Activated naive CD8-positive, alpha-beta T cell treated with anti-CD3 and anti-CD28 coated beads for 36 hours (primary cell): ENCODE measurements around the gene AMH. TPM values are rescaled to one million over a fixed set of nuclear protein-coding genes. Genes with fewer than 3 reads are reported as not detected.
A peak's percentile ranks its signal among the peaks of the same experiment; 100 is the strongest.

Experiments
- DNase-seq: peaks from one replicate; pipeline ENCODE4 v3.0.0; 2021
- H3K27ac Mint-ChIP-seq: one replicate; pipeline ENCODE4 v1.8.0; 2022; ENCODE audit warnings: mild to moderate bottlenecking, moderate library complexity, mixed read lengths
- H3K27me3 Mint-ChIP-seq: one replicate; pipeline ENCODE4 v1.8.0; 2022; ENCODE audit warnings: mild to moderate bottlenecking, mixed read lengths
- H3K36me3 Mint-ChIP-seq: one replicate; pipeline ENCODE4 v1.8.0; 2021; ENCODE audit warnings: mild to moderate bottlenecking, mixed read lengths
- H3K4me1 Mint-ChIP-seq: one replicate; pipeline ENCODE4 v1.8.0; 2021; ENCODE audit warnings: mixed read lengths
- H3K4me3 Mint-ChIP-seq: one replicate; pipeline ENCODE4 v1.8.0; 2022; ENCODE audit warnings: mild to moderate bottlenecking, moderate library complexity, mixed read lengths
- H3K9me3 Mint-ChIP-seq: one replicate; pipeline ENCODE4 v1.8.0; 2022; ENCODE audit warnings: mixed read lengths
- total RNA-seq, 2 experiments: library from RNA; stranded (reverse); gene quantifications; one replicate each; pipeline ENCODE4 v1.2.3, GENCODE V29; 2021

The AMH gene
- total RNA-seq, 2 experiments from 2014 or later = 7.4 to 10.0 TPM

- no peaks in the 10 kb centered on the region for H3K27me3 Mint-ChIP-seq
- H3K36me3 Mint-ChIP-seq = no peaks in the 10 kb centered on the region
- DNase-seq = no peak
- peaks cover 16% of the 10 kb centered on the region for H3K4me1 Mint-ChIP-seq
- no peak overlapping the region for H3K27ac Mint-ChIP-seq
- no peak overlapping the region for H3K4me3 Mint-ChIP-seq
- no peaks in the 10 kb centered on the region for H3K9me3 Mint-ChIP-seq
Measured at GRCh38 chr19:2259336-2259735, 10.2 kb downstream of the AMH start.

DNA sequence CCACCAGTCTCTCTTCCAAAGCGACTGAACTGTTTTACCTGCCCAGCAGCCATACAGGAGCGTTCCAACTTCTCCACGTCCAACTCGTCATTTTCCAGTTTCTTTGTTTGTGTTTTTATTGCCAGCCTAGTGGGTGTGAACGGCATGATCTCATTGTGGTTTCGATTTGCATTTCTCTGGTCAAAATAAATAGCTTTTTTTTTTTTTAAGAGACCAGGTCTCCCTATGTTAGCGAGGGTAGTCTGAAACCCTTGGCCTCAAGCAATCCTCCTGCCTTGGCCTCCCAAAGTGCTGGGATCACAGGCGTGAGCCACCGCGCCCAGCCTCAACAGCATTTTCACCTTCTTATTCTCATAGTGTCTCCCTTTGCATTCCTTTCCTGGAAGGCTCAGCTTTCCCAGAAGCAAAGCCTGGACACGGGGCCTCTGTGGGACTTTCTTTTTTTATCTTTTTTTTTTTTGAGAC, 11.2 kb downstream of the AMH start:
- H3K36me3 Mint-ChIP-seq = no peaks in the 10 kb centered on the region
- H3K4me3 Mint-ChIP-seq = no peak overlapping the region
- no peak overlapping the region for H3K27ac Mint-ChIP-seq
- no peak for DNase-seq
- no peaks in the 10 kb centered on the region for H3K27me3 Mint-ChIP-seq
- peaks cover 16% of the 10 kb centered on the region for H3K4me1 Mint-ChIP-seq
- H3K9me3 Mint-ChIP-seq = no peaks in the 10 kb centered on the region

DNA sequence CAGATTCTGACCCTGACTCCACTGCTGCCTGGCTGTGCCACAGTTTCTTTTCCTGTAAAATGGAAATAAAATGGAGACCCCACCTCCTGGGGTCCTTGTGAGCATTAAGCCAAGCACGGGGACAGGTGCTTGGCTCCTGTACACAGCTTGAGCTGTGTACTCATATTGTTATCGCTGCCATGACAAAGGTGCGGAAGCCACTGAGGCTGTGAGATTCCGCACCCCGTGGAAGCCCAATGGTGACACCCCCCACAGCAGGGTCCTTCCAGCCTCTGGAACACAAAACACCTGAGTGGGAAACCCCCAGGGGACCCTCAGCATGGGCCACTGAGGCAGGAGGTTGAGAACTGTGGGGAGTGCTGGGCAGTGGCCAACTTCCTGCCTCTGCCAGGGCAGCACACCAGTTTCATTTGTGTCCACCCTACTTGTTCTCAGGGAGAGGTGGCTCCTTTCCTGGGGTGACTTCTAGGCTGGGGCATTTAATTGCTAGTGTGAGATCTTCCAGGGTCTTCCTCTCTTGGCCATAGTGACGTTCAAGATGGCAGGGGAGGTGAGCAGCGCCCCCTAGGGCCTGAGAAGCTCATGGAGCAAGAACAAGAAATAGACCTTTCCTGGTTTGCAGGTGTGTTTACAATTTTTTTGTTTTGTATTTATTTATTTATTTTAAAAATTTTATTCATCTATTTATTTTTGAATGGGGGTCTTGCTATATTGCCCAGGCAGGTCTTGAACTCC, 12.5 kb downstream of the AMH start:
- Mint-ChIP-seq H3K27ac (no peak overlapping the region), H3K27me3 (no peaks in the 10 kb centered on the region), H3K4me1 (peaks cover 22% of the 10 kb centered on the region), H3K36me3 (no peaks in the 10 kb centered on the region), H3K9me3 (no peaks in the 10 kb centered on the region), H3K4me3 (no peak overlapping the region)
- no peak for DNase-seq

GRCh38 chr19:2266183-2266993, 17.3 kb downstream of the AMH start:
- Mint-ChIP-seq H3K9me3 (no peaks in the 10 kb centered on the region), H3K36me3 (peaks cover 13% of the 10 kb centered on the region), H3K4me1 (peaks cover 13% of the 10 kb centered on the region), H3K27me3 (no peaks in the 10 kb centered on the region), H3K27ac (peak overlapping the region; percentile 48), H3K4me3 (peak overlapping the region; percentile 41)
- peak; percentile 57 for DNase-seq

DNA sequence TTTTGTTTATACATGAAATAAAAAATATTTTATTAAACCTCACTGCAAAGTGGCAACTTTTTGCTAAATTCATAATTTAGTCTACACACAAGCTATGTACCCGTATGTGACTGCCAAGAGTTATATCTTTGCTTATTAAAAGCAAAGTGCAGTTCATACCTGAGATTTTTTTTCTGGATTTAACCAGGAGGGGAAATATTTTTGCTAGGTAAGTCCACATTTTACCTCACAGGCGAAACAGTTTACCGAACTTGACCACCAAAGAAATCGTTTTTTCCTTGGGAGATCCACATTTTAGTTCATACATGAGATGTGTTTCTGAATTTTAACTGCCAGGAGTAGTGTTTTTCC, 19.3 kb downstream of the AMH start:
- Mint-ChIP-seq H3K4me3 (peak overlapping the region; percentile 89), H3K27ac (peak overlapping the region; percentile 78), H3K9me3 (no peaks in the 10 kb centered on the region)

DNA sequence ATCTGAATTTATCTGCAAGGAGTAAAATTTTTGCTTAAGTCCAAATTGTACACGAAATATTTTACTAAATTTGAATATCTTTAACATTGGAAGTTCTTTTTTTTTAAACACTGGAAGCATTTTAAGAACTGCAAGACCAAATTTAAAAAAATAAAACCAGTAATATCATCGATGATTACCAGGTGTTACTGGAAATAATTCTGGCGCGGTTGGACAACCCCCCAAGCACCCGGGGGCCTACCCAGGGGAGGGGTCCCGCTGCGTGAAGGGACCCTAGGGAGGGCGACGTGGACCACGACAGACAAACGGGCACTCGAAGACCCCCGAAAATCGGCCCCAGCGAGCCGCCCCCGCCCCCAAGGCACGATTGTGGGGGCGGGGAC, 19.7 kb downstream of the AMH start:
- peak overlapping the region; percentile 89 for H3K4me3 Mint-ChIP-seq
- H3K27ac Mint-ChIP-seq = peak overlapping the region; percentile 78
- H3K9me3 Mint-ChIP-seq = no peaks in the 10 kb centered on the region
- DNase-seq = no peak
- H3K36me3 Mint-ChIP-seq = peaks cover 33% of the 10 kb centered on the region
- peaks cover 26% of the 10 kb centered on the region for H3K4me1 Mint-ChIP-seq
- no peaks in the 10 kb centered on the region for H3K27me3 Mint-ChIP-seq

More for the DNA sequence above, 19.3 kb downstream of the AMH start:
- peaks cover 30% of the 10 kb centered on the region for H3K36me3 Mint-ChIP-seq
- DNase-seq = no peak
- H3K4me1 Mint-ChIP-seq = peaks cover 23% of the 10 kb centered on the region
- H3K27me3 Mint-ChIP-seq = no peaks in the 10 kb centered on the region

DNA sequence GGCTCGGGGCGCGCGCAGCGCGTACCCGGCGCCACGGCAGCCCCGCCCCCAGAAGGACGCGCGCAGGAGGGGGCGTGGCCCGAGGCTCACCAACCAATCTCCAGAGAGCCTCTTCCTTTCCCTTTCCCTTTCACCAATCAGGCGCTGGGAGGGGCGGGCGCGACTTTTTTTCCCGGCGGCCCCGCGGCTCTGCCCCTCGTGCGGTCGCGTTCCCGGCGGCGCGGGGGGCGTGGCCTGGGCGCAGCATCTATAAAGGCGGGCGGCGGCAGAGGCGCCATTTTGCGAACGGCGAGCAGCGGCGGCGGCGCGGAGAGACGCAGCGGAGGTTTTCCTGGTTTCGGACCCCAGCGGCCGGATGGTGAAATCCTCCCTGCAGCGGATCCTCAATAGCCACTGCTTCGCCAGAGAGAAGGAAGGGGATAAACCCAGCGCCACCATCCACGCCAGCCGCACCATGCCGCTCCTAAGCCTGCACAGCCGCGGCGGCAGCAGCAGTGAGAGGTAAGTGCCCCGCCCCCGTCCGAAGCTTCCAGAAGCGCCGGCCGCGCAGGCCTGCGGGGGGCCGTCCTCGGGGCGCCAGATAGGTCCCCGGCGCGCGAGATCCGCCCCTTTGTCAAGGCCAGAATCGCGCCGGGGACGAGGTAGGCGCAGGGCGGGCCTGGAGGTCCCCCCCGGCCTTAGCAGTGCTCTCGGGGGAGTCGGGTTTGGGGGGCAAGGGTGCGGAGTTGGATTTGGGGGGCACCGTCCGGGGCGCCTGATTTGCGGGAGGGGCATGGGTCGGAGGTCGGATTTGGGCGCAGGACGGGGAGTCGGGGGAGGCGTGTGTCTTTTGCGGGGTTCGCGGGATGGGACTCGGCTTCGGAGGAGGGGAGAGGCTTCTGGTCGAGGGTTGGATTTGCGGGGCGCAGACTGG, 20.4 kb downstream of the AMH start:
- peak overlapping the region; percentile 89 for H3K4me3 Mint-ChIP-seq
- H3K27ac Mint-ChIP-seq = peak overlapping the region; percentile 92
- peak; percentile 99 for DNase-seq
- H3K4me1 Mint-ChIP-seq = peaks cover 32% of the 10 kb centered on the region
- no peaks in the 10 kb centered on the region for H3K27me3 Mint-ChIP-seq
- H3K9me3 Mint-ChIP-seq = no peaks in the 10 kb centered on the region
- peaks cover 40% of the 10 kb centered on the region for H3K36me3 Mint-ChIP-seq

GRCh38 chr19:2270157-2270422, 21.0 kb downstream of the AMH start:
- peaks cover 35% of the 10 kb centered on the region for H3K4me1 Mint-ChIP-seq
- DNase-seq = no peak
- H3K27me3 Mint-ChIP-seq = no peaks in the 10 kb centered on the region
- no peaks in the 10 kb centered on the region for H3K9me3 Mint-ChIP-seq
- H3K36me3 Mint-ChIP-seq = peaks cover 42% of the 10 kb centered on the region
- peak overlapping the region; percentile 89 for H3K4me3 Mint-ChIP-seq
- peak overlapping the region; percentile 92 for H3K27ac Mint-ChIP-seq

DNA sequence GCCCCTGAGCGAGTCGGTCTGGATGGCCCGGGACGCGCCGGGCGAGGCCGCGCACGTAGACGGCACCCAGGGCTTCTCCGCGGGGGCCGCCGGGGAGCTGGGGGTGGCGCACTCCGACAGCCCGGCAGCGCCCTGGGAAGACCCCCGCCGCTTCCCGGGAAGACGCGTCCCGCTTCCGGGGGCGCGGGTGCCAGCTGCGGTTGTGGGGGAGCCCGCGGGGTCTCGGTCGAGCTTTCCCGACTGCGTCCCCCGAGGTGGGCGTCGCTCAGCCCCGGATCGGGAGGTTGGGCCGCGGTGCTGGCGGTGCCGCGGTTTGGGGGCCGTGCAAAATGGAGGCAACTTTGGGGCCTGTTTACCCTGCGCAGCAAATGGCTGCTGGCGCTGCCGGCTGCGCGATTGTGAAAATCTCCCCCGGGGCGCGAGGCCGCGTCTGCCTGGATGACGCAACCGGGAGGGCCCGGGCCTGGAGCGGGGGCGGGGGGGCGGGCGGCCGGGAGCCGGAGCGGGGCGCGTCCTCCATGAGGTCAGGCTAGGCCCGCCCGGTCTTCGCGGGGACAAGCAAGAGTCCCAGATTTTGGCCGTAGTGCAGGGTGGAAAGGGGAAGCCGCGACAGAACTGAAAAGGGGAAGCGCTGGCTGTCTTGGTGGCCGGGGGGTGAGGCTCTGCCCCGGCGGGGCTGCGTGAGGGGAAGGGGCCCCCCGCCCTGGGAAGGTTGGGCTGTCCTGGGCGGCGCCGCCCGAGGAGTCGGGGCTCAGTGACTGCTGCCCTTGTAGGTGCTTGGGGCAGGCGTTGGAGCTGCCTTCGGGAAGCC, 21.5 kb downstream of the AMH start:
- peak; percentile 86 for DNase-seq
- Mint-ChIP-seq H3K9me3 (no peaks in the 10 kb centered on the region), H3K27me3 (no peaks in the 10 kb centered on the region), H3K4me3 (peak overlapping the region; percentile 89), H3K4me1 (peaks cover 36% of the 10 kb centered on the region), H3K27ac (peak overlapping the region; percentile 92), H3K36me3 (peaks cover 43% of the 10 kb centered on the region)

- no peak for DNase-seq
- Mint-ChIP-seq H3K36me3 (peaks cover 43% of the 10 kb centered on the region), H3K4me3 (peak overlapping the region; percentile 89), H3K27ac (peak overlapping the region; percentile 91), H3K27me3 (no peaks in the 10 kb centered on the region), H3K4me1 (peaks cover 32% of the 10 kb centered on the region), H3K9me3 (no peaks in the 10 kb centered on the region)
Measured at GRCh38 chr19:2271234-2272103, 22.3 kb downstream of the AMH start.

DNA sequence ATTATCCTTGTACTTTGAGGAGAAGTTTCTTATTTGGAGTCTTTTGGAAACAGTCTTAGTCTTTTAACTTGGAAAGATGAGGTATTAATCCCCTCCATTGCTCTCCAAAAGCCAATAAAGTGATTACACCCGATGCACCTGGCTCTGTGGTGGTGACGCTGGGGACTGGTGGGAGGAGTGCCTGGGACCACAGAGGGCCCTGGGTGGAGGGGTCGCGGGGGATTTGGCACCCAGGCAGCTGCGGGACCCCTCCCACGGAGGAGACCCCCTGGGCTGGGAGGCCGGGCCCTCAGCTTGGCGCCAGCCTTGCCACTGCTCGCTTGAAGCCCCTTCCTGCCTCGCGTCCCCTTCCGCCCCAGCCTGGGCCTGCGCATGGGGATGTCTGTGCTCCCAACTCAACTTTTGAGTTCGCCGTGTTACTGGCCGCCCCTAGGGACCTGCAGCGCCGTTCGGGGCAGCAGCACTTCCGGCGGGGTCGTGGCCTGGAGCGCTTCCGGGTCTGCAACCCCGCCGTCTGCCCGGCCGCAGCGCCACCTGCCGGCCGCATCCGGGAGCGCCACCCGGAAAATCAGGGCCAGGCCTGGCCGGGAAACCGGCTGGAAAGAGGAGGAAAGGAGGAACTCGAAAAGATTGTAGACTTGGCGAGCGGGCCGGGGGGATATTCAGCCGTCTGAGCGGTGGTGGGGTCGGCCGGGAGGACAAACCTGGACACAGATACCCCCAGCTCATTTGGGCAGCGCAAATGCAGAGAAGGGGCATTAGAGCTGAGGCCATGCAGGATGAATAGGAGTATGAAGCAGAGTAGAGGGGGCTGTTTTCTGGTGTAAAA, 24.4 kb downstream of the AMH start:
- peak overlapping the region; percentile 78 for H3K4me3 Mint-ChIP-seq
- no peaks in the 10 kb centered on the region for H3K27me3 Mint-ChIP-seq
- peak overlapping the region; percentile 91 for H3K27ac Mint-ChIP-seq
- peaks cover 43% of the 10 kb centered on the region for H3K36me3 Mint-ChIP-seq
- no peaks in the 10 kb centered on the region for H3K9me3 Mint-ChIP-seq
- H3K4me1 Mint-ChIP-seq = peaks cover 24% of the 10 kb centered on the region
- peak; percentile 92 for DNase-seq

- H3K4me3 Mint-ChIP-seq = peak overlapping the region; percentile 78
- no peaks in the 10 kb centered on the region for H3K9me3 Mint-ChIP-seq
- no peaks in the 10 kb centered on the region for H3K27me3 Mint-ChIP-seq
- H3K36me3 Mint-ChIP-seq = peaks cover 43% of the 10 kb centered on the region
- peak overlapping the region; percentile 91 for H3K27ac Mint-ChIP-seq
- DNase-seq = no peak
- peaks cover 24% of the 10 kb centered on the region for H3K4me1 Mint-ChIP-seq
Measured at GRCh38 chr19:2274185-2274711, 25.1 kb downstream of the AMH start.
